Sigmoid colon (tissue), 4 donors: ENCODE measurements around the gene LOXHD1.

Experiments
- CTCF ChIP-seq, 4 experiments: fragments of 450-650 bp in 3 of 4; fragments of 200-600 bp in 1 of 4; IDR thresholded peaks; one replicate each; pipeline ENCODE4 v1.5.1; 2016 to 2019; ENCODE audit warnings: antibody characterized with exemption in 4 of 4, mild to moderate bottlenecking in 3 of 4, moderate library complexity in 2 of 4
- EP300 ChIP-seq, 4 donors: sonication (generic); formaldehyde crosslinking; IDR thresholded peaks; one replicate each; pipeline ENCODE4 v1.6.1; 2017; ENCODE audit warnings: antibody characterized with exemption in 4 of 4
- POLR2AphosphoS5 ChIP-seq, 4 donors: sonication (generic); formaldehyde crosslinking; IDR thresholded peaks; one replicate each; pipeline ENCODE4 v1.6.1; 2017; ENCODE audit warnings: antibody characterized with exemption in 4 of 4

GRCh38 chr18:46485675-46486194 lies 171.3 kb downstream of the LOXHD1 start:
- TF ChIP-seq CTCF (IDR thresholded peaks at IDR 0.05) (no peak), EP300 (IDR thresholded peaks at IDR 0.05) (no peak), POLR2AphosphoS5 (IDR thresholded peaks at IDR 0.05) (no peak)
